HL-60 (cell line): Measurements from ENCODE around the gene ID4.

Source experiments
- DNase-seq, 2 experiments: peaks; one replicate each; pipeline ENCODE4 v3.0.0-alpha.2; 2010 to 2020; ENCODE audit warnings: low read depth in 1 of 2, low spot score in 1 of 2
- H3K27ac ChIP-seq: fragments of 250-450 bp; sonication (Bioruptor Pico); replicated peaks from 2 replicates; pipeline ENCODE4 v1.5.1; 2020; ENCODE audit warnings: mild to moderate bottlenecking, moderate library complexity
- H3K27me3 ChIP-seq: fragments of 250-450 bp; sonication (Bioruptor Pico); 2 replicates; pipeline ENCODE4 v1.5.1; 2021; ENCODE audit warnings: mild to moderate bottlenecking, moderate library complexity; ENCODE audit not compliant: insufficient read depth, poor library complexity, severe bottlenecking
- H3K4me3 ChIP-seq: replicated peaks from 2 replicates; pipeline ENCODE4 v1.5.1; 2011; ENCODE audit warnings: mild to moderate bottlenecking, control low read depth, low read length; ENCODE audit not compliant: insufficient read depth
- GABPA ChIP-seq: IDR thresholded peaks from 2 replicates; pipeline ENCODE4 v1.6.1; 2012; ENCODE audit warnings: low read depth
- POLR2AphosphoS5 ChIP-seq: IDR thresholded peaks from 2 replicates; pipeline ENCODE4 v1.6.1; 2012; ENCODE audit warnings: low read depth
- REST ChIP-seq: IDR thresholded peaks from 2 replicates; pipeline ENCODE4 v1.6.1; 2012; ENCODE audit warnings: low read depth; ENCODE audit not compliant: insufficient replicate concordance
- SPI1 ChIP-seq: IDR thresholded peaks from 2 replicates; pipeline ENCODE4 v1.6.1; 2012; ENCODE audit warnings: low read depth, mild to moderate bottlenecking, borderline replicate concordance
- TF ChIP-seq, protein P1 (sequence below): IDR thresholded peaks from one replicate; pipeline ENCODE4 v1.5.1; 2011; ENCODE audit warnings: low read length, control low read depth, inconsistent platforms; ENCODE audit not compliant: insufficient read depth

ID4 gene

GRCh38 chr6:19870322-19870721 lies 33.2 kb downstream of the ID4 start:
- Histone ChIP-seq H3K4me3 (no peak overlapping the region), H3K27me3 (no peaks in the 10 kb centered on the region), H3K27ac (no peak overlapping the region)
- no peak for TF ChIP-seq POLR2AphosphoS5
- TF ChIP-seq, protein P1, sequence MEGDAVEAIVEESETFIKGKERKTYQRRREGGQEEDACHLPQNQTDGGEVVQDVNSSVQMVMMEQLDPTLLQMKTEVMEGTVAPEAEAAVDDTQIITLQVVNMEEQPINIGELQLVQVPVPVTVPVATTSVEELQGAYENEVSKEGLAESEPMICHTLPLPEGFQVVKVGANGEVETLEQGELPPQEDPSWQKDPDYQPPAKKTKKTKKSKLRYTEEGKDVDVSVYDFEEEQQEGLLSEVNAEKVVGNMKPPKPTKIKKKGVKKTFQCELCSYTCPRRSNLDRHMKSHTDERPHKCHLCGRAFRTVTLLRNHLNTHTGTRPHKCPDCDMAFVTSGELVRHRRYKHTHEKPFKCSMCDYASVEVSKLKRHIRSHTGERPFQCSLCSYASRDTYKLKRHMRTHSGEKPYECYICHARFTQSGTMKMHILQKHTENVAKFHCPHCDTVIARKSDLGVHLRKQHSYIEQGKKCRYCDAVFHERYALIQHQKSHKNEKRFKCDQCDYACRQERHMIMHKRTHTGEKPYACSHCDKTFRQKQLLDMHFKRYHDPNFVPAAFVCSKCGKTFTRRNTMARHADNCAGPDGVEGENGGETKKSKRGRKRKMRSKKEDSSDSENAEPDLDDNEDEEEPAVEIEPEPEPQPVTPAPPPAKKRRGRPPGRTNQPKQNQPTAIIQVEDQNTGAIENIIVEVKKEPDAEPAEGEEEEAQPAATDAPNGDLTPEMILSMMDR: no peak
- TF ChIP-seq REST: no peak
- no peak for DNase-seq

- DNase-seq: no peak
- H3K4me3 ChIP-seq: no peak overlapping the region
- H3K27me3 ChIP-seq: no peaks in the 10 kb centered on the region
- H3K27ac ChIP-seq: no peak overlapping the region
- TF ChIP-seq SPI1 (no peak), POLR2AphosphoS5 (no peak), REST (no peak), GABPA (no peak)
- TF ChIP-seq, protein P1: no peak
Measured at GRCh38 chr6:19873031-19873430, 35.9 kb downstream of the ID4 start.

DNA sequence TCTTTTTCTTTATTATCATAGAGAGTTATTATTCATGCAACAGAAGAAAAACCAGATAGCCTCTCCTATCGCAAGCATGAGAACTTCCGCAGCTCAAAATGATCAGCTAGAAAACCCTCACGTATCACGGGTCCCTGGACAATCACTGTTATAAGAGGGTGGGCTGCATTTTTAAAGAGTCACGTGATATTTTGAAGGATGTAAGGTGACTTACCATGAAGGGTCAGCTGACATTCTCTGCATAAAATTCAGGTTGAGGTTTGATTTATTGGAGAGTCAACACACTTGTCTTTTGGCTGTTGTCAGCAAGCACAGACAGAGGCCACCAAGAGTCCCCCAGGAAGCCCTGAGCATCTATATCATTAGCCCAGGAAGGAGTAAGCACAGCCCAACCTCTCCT lies 39.5 kb downstream of the ID4 start:
- TF ChIP-seq REST (no peak), POLR2AphosphoS5 (no peak), GABPA (no peak), SPI1 (no peak)
- TF ChIP-seq, protein P1: no peak

More for the DNA sequence above, 39.5 kb downstream of the ID4 start:
- DNase-seq: no peak
- no peaks in the 10 kb centered on the region for H3K27me3 ChIP-seq
- no peak overlapping the region for H3K27ac ChIP-seq
- no peak overlapping the region for H3K4me3 ChIP-seq
